OCI-LY3 (cell line): Measurements from ENCODE around the gene SWI5.

Source experiments
- H2AFZ ChIP-seq: fragments of 200-600, 300-600 bp; shearing (Covaris generic); 2 replicates; pipeline ENCODE4 v1.6.0; 2014; ENCODE audit warnings: antibody characterized with exemption, low read depth, low read length
- H3K27ac ChIP-seq: fragments of 200-600, 300-600 bp; sonication (generic); 2 replicates; pipeline ENCODE4 v1.5.1; 2014; ENCODE audit warnings: mild to moderate bottlenecking, low read length, moderate library complexity, mixed read lengths
- H3K27me3 ChIP-seq: fragments of 200-600, 300-600 bp; sonication (generic); 2 replicates; pipeline ENCODE4 v1.6.1; 2014; ENCODE audit warnings: low read depth, low read length, mixed read lengths
- H3K36me3 ChIP-seq: fragments of 200-600, 300-600 bp; sonication (generic); replicated peaks from 2 replicates; pipeline ENCODE3; 2014; ENCODE audit warnings: low read depth, low read length, mixed read lengths
- H3K4me1 ChIP-seq: fragments of 300-600, 200-600 bp; sonication (generic); 2 replicates; pipeline ENCODE4 v1.6.1; 2014; ENCODE audit warnings: low read length, mixed read lengths
- H3K4me2 ChIP-seq: fragments of 200-600, 300-600 bp; sonication (generic); 2 replicates; pipeline ENCODE4 v1.6.1; 2014; ENCODE audit warnings: low read length, mixed read lengths
- H3K4me3 ChIP-seq: fragments of 300-600, 200-600 bp; sonication (generic); 2 replicates; pipeline ENCODE4 v1.5.1; 2014; ENCODE audit warnings: antibody characterized with exemption, mild to moderate bottlenecking, low read length, moderate library complexity
- H3K79me2 ChIP-seq: fragments of 300-600, 200-600 bp; shearing (Covaris generic); 2 replicates; pipeline ENCODE4 v1.6.1; 2014; ENCODE audit warnings: mild to moderate bottlenecking, low read length, mixed read lengths
- H3K9ac ChIP-seq: fragments of 300-600, 200-600 bp; shearing (Covaris generic); 2 replicates; pipeline ENCODE4 v1.6.0; 2014; ENCODE audit warnings: mild to moderate bottlenecking, low read length, moderate library complexity
- H3K9me3 ChIP-seq: fragments of 200-600, 300-600 bp; shearing (Covaris generic); 2 replicates; pipeline ENCODE4 v1.6.1; 2014; ENCODE audit warnings: low read length, mixed read lengths; ENCODE audit not compliant: insufficient read depth
- H4K20me1 ChIP-seq: fragments of 200-600, 300-600 bp; sonication (generic); 2 replicates; pipeline ENCODE4 v1.6.1; 2016; ENCODE audit warnings: low read length, mixed read lengths; ENCODE audit not compliant: insufficient read depth
- EZH2phosphoT487 ChIP-seq: fragments of 200-600 bp; shearing (Covaris generic); IDR thresholded peaks from 2 replicates; pipeline ENCODE4 v1.6.1; 2018; ENCODE audit warnings: antibody characterized with exemption, mixed run types, low read depth
- TF ChIP-seq, protein P1 (sequence below): fragments of 200-600, 300-600 bp; sonication (generic); IDR thresholded peaks from 2 replicates; pipeline ENCODE4 v1.5.1; 2014; ENCODE audit warnings: antibody characterized with exemption, low read length, low read depth

The SWI5 gene

DNA sequence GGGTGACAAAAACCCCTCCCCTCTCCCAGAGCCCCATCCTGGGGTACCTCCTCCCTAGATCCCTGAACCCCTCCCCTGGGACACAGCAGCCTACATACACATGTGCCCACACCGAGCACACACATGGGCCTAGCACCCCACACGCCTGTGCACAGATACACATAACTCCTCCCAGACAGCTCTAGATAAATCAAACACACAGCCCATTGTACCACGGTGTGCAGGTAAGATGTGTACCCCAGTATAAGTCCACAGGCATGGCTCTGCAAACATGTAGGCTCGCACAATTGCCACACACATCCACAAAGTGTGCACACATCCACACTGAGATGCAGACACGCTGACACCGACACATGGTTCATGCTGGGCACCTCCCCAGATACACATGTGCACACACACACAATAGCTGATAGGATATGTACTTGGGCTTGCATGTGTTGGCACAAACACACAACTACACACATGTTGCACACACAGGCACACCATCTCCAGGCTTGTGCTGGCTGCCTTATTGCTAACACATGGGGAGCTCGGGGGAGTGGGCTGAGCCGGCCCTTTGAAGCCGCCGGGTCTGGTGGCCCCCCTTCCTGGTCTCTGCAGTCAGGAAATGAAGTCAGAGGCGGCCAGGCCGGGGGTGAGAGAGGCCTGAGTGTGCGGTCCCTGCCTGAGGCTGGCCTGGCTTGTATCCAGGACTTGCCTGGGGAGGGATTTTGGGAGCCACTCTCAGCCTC, 30.5 kb upstream of the SWI5 start:
- Histone ChIP-seq H3K27me3 (no peaks in the 10 kb centered on the region), H3K4me3 (peak overlapping the region; percentile 71; the same call in 1 of the 2 replicates), H4K20me1 (no peaks in the 10 kb centered on the region), H3K27ac (no peak overlapping the region), H3K36me3 (no peaks in the 10 kb centered on the region), H3K4me2 (peak overlapping the region; percentile 69), H2AFZ (no peak overlapping the region; the same call in 1 of the 2 replicates), H3K9me3 (no peaks in the 10 kb centered on the region), H3K4me1 (peaks cover 18% of the 10 kb centered on the region), H3K9ac (no peak overlapping the region), H3K79me2 (no peaks in the 10 kb centered on the region)
- TF ChIP-seq, protein P1, sequence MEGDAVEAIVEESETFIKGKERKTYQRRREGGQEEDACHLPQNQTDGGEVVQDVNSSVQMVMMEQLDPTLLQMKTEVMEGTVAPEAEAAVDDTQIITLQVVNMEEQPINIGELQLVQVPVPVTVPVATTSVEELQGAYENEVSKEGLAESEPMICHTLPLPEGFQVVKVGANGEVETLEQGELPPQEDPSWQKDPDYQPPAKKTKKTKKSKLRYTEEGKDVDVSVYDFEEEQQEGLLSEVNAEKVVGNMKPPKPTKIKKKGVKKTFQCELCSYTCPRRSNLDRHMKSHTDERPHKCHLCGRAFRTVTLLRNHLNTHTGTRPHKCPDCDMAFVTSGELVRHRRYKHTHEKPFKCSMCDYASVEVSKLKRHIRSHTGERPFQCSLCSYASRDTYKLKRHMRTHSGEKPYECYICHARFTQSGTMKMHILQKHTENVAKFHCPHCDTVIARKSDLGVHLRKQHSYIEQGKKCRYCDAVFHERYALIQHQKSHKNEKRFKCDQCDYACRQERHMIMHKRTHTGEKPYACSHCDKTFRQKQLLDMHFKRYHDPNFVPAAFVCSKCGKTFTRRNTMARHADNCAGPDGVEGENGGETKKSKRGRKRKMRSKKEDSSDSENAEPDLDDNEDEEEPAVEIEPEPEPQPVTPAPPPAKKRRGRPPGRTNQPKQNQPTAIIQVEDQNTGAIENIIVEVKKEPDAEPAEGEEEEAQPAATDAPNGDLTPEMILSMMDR: no peak
- no peak for TF ChIP-seq EZH2phosphoT487

DNA sequence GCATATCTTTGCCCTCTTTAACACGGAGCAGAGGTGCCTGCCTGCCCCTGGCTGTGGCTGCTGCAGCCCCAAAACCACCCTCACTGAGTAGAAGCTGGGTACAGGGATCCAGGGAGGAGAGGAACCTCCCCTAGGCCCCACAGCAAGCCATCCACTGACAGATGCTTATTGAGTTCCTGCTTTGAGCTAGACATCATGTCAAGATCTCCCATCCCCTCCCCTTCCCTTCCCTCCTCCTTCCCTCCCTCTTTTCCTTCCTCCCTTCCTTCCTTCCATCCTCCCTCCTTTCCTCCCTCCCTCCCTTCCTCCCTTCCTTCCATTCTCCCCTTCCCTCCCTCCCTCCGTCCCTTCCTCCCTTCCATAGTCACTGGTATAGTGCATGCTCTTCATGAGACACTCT, 29.6 kb upstream of the SWI5 start:
- Histone ChIP-seq H3K27ac (no peak overlapping the region), H3K4me2 (no peak overlapping the region), H4K20me1 (no peaks in the 10 kb centered on the region), H3K27me3 (no peaks in the 10 kb centered on the region), H3K79me2 (no peaks in the 10 kb centered on the region), H3K4me3 (no peak overlapping the region), H3K4me1 (peaks cover 18% of the 10 kb centered on the region), H3K9me3 (no peaks in the 10 kb centered on the region), H3K9ac (no peak overlapping the region), H3K36me3 (no peaks in the 10 kb centered on the region), H2AFZ (no peak overlapping the region; the same call in 1 of the 2 replicates)
- no peak for TF ChIP-seq EZH2phosphoT487
- TF ChIP-seq, protein P1: no peak

DNA sequence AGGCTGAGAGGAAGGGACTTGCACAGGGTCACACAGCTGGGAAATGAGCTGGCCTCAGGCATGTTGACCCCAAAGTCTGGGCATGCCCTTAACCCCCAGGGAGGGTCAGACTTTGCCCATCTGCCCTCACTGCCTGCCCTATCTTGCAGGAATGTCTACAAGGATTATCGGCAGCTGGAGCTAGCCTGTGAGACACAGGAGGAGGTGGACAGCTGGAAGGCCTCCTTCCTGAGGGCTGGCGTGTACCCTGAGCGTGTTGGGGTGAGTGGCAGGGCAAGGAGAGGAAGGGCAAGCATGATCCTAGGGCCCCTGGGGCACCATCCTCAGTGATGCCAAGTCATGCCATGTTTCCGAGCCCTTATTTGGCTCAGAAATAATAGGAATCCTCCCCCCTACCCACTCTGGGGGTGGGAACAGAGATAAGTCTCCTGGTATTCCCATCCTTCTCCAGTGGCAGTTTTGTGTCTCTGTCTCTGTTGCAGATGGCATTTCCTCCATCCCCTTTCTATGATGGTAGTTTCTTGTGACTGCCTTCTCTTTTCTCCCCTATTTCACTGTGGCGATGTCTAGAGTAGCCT, 28.8 kb upstream of the SWI5 start:
- Histone ChIP-seq H3K9me3 (no peaks in the 10 kb centered on the region), H3K4me3 (no peak overlapping the region), H3K4me1 (peaks cover 18% of the 10 kb centered on the region), H3K4me2 (no peak overlapping the region), H3K9ac (no peak overlapping the region), H3K79me2 (no peaks in the 10 kb centered on the region), H3K27me3 (peaks cover 8% of the 10 kb centered on the region), H3K27ac (no peak overlapping the region), H4K20me1 (no peaks in the 10 kb centered on the region), H3K36me3 (no peaks in the 10 kb centered on the region), H2AFZ (no peak overlapping the region)
- no peak for TF ChIP-seq EZH2phosphoT487
- TF ChIP-seq, protein P1: no peak

DNA sequence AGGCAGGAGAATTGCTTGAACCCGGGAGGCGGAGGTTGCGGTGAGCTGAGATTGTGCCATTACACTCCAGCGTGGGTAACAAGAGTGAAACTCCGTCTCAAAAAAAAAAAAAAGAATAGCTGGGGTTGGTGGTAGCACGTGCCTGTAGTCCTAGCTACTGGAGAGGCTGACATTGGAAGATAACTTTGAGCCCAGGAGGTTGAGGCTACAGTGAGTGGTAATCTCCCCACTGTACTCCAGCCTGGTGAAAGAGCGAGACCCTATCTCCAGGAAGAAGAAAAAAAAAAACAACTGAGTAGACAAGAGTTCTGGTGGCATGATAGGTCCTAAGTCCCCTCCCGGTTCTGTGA, 26.5 kb upstream of the SWI5 start:
- Histone ChIP-seq H3K4me3 (peak overlapping the region; percentile 74), H3K4me1 (peaks cover 8% of the 10 kb centered on the region)

More for the DNA sequence above, 26.5 kb upstream of the SWI5 start:
- Histone ChIP-seq H2AFZ (no peak overlapping the region), H3K9me3 (no peaks in the 10 kb centered on the region), H3K36me3 (no peaks in the 10 kb centered on the region), H4K20me1 (no peaks in the 10 kb centered on the region), H3K79me2 (no peaks in the 10 kb centered on the region), H3K9ac (no peak overlapping the region), H3K27ac (no peak overlapping the region), H3K4me2 (peak overlapping the region; percentile 42), H3K27me3 (peaks cover 18% of the 10 kb centered on the region)
- TF ChIP-seq EZH2phosphoT487: no peak
- TF ChIP-seq, protein P1: no peak
